Cerebellar nuclear complex (tissue), 1 donor: ENCODE results near the gene HES5.

Experiments used
- DNase-seq, 2 experiments: peaks; one replicate each; lab custom pipeline; 2025; lab: John Stamatoyannopoulos, UW

The HES5 gene

GRCh38 chr1:2479186-2479585, 50.9 kb downstream of the HES5 start:
- DNase-seq, result no peak
